SK-N-SH treated with all-trans-retinoic acid at 6 μM for 48 hours (cell line): ENCODE data around the gene KCMF1.

Experiments used
- ISL1 ChIP-seq: fragments of 250-450 bp; sonication (Bioruptor Pico); IDR thresholded peaks from 2 replicates; pipeline ENCODE4 v2.1.2; 2022; ENCODE audit warnings: mild to moderate bottlenecking, moderate library complexity
- TOX ChIP-seq: fragments of 250-450 bp; sonication (Bioruptor Pico); IDR thresholded peaks from 2 replicates; pipeline ENCODE4 v1.8.0; 2021; ENCODE audit warnings: mild to moderate bottlenecking, moderate library complexity, borderline replicate concordance
- ZFP3 ChIP-seq: fragments of 250-450 bp; sonication (Bioruptor Pico); IDR thresholded peaks from 2 replicates; pipeline ENCODE4 v1.5.0; 2020; ENCODE audit warnings: mild to moderate bottlenecking, moderate library complexity
- ZFP30 ChIP-seq: fragments of 450-650 bp; formaldehyde crosslinking; IDR thresholded peaks from 2 replicates; pipeline ENCODE4 v1.5.0; 2022; ENCODE audit warnings: mild to moderate bottlenecking, moderate library complexity
- ZNF565 ChIP-seq: fragments of 450-650 bp; formaldehyde crosslinking; conservative IDR thresholded peaks from 2 replicates; pipeline ENCODE4 v1.5.0; 2020; ENCODE audit warnings: low read depth, mild to moderate bottlenecking, moderate library complexity
- TF ChIP-seq, protein P1 (sequence below): fragments of 250-450 bp; sonication (Bioruptor Pico); IDR thresholded peaks from 2 replicates; pipeline ENCODE4 v1.5.1; 2020; ENCODE audit warnings: low read depth, mild to moderate bottlenecking, moderate library complexity
- TF ChIP-seq, protein P2 (sequence below): fragments of 250-450 bp; sonication (Bioruptor Pico); IDR thresholded peaks from 2 replicates; pipeline ENCODE4 v1.8.0; 2020; ENCODE audit warnings: mild to moderate bottlenecking, moderate library complexity, borderline replicate concordance

DNA sequence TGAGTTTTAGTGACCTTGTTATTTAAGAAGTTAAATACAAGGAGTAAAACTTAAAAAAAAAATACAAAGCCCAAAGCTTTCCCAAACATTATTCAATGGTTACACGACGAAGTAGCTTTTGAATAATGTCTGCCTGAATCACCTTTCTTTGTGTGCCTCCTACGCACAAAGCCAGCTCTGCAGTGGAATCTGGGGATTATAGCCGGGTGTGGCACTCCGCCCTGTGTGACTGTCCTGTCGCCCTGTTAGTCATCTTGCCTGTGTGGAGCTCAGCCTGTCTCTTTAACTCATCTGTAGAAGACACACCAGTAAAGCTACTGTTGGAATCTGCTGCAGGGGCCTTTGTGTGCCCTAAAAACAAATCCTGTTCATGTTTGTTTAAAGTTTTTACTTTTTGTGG lies 82.8 kb downstream of the KCMF1 start:
- no peak for TF ChIP-seq ZFP3 (CRISPR knock-in tag)
- no peak for TF ChIP-seq ZNF565 (CRISPR knock-in tag)
- TF ChIP-seq, protein P1, sequence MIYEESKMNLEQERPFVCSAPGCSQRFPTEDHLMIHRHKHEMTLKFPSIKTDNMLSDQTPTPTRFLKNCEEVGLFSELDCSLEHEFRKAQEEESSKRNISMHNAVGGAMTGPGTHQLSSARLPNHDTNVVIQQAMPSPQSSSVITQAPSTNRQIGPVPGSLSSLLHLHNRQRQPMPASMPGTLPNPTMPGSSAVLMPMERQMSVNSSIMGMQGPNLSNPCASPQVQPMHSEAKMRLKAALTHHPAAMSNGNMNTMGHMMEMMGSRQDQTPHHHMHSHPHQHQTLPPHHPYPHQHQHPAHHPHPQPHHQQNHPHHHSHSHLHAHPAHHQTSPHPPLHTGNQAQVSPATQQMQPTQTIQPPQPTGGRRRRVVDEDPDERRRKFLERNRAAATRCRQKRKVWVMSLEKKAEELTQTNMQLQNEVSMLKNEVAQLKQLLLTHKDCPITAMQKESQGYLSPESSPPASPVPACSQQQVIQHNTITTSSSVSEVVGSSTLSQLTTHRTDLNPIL (CRISPR knock-in tag) = no peak
- TF ChIP-seq, protein P2, sequence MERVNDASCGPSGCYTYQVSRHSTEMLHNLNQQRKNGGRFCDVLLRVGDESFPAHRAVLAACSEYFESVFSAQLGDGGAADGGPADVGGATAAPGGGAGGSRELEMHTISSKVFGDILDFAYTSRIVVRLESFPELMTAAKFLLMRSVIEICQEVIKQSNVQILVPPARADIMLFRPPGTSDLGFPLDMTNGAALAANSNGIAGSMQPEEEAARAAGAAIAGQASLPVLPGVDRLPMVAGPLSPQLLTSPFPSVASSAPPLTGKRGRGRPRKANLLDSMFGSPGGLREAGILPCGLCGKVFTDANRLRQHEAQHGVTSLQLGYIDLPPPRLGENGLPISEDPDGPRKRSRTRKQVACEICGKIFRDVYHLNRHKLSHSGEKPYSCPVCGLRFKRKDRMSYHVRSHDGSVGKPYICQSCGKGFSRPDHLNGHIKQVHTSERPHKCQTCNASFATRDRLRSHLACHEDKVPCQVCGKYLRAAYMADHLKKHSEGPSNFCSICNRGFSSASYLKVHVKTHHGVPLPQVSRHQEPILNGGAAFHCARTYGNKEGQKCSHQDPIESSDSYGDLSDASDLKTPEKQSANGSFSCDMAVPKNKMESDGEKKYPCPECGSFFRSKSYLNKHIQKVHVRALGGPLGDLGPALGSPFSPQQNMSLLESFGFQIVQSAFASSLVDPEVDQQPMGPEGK (CRISPR knock-in tag) = no peak
- TF ChIP-seq TOX (CRISPR knock-in tag) = no peak
- TF ChIP-seq ISL1 (CRISPR knock-in tag) = no peak
- TF ChIP-seq ZFP30 (CRISPR knock-in tag) = no peak
